HG02610 (cell line): Measurements from ENCODE around the gene KPNA6.
A peak's percentile ranks its signal among the peaks of the same experiment; 100 is the strongest.
"Not testable (repeated sequence)": the region's sequence is repeated elsewhere in the genome, so short reads cannot be mapped to it uniquely, and the experiment has no call there.

Experiments used
- ATAC-seq: cut with Tn5 transposase; IDR thresholded peaks from one replicate; pipeline ENCODE4 v1.9.1; 2021; ENCODE audit warnings: mild to moderate bottlenecking, moderate library complexity; ENCODE audit not compliant: unreplicated experiment

Gene KPNA6

GRCh38 chr1:32107742-32108661, at the start of gene KPNA6:
Gene KPNA6 (plus strand): TSS chr1:32108056. CDS start chr1:32108131, 75 bp downstream.
- ATAC-seq = peak; percentile 62

- ATAC-seq = no peak
Measured at GRCh38 chr1:32060914-32061313, 46.9 kb upstream of the KPNA6 start.

- ATAC-seq = no peak
Measured at GRCh38 chr1:32062867-32063230, 45.0 kb upstream of the KPNA6 start.

GRCh38 chr1:32063261-32063681, 44.6 kb upstream of the KPNA6 start:
- ATAC-seq = no peak

GRCh38 chr1:32065613-32066488, 42.0 kb upstream of the KPNA6 start:
- ATAC-seq = not testable (repeated sequence)

GRCh38 chr1:32066489-32066873, 41.4 kb upstream of the KPNA6 start:
- no peak for ATAC-seq

- ATAC-seq = no peak
Measured at GRCh38 chr1:32068957-32069588, 38.8 kb upstream of the KPNA6 start.

GRCh38 chr1:32071758-32072621, 35.9 kb upstream of the KPNA6 start:
- no peak for ATAC-seq

GRCh38 chr1:32072622-32073298, 35.1 kb upstream of the KPNA6 start, which contains the start of gene TMEM39B:
Gene TMEM39B (plus strand): TSS chr1:32072939. CDS start chr1:32073048, 109 bp downstream.
- ATAC-seq = peak; percentile 78

GRCh38 chr1:32073299-32074229, 34.3 kb upstream of the KPNA6 start:
- ATAC-seq = no peak

GRCh38 chr1:32074841-32075240, 33.0 kb upstream of the KPNA6 start:
- ATAC-seq = no peak

- no peak for ATAC-seq
Measured at GRCh38 chr1:32077451-32077850, 30.4 kb upstream of the KPNA6 start.

GRCh38 chr1:32082022-32082421, 25.8 kb upstream of the KPNA6 start:
- ATAC-seq = no peak

- not testable (repeated sequence) for ATAC-seq
Measured at GRCh38 chr1:32086381-32086780, 21.5 kb upstream of the KPNA6 start.

GRCh38 chr1:32091176-32091575, 16.7 kb upstream of the KPNA6 start:
- ATAC-seq = no peak

GRCh38 chr1:32091591-32091990, 16.3 kb upstream of the KPNA6 start:
- ATAC-seq = no peak

- no peak for ATAC-seq
Measured at GRCh38 chr1:32094746-32095521, 12.9 kb upstream of the KPNA6 start.

GRCh38 chr1:32099426-32099825, 8.4 kb upstream of the KPNA6 start:
- ATAC-seq = no peak
